Skeletal muscle cell (primary cell): ENCODE results near the gene PRLR.

ENCODE experiments used
- DNase-seq: peaks from one replicate; pipeline ENCODE4 v3.0.0-alpha.2; 2010; ENCODE audit warnings: low read depth
- H3K4me3 ChIP-seq: 2 replicates; pipeline ENCODE4 v1.5.1; 2011; ENCODE audit warnings: low read depth, mild to moderate bottlenecking, control low read depth, low read length, moderate library complexity

The PRLR gene

DNA sequence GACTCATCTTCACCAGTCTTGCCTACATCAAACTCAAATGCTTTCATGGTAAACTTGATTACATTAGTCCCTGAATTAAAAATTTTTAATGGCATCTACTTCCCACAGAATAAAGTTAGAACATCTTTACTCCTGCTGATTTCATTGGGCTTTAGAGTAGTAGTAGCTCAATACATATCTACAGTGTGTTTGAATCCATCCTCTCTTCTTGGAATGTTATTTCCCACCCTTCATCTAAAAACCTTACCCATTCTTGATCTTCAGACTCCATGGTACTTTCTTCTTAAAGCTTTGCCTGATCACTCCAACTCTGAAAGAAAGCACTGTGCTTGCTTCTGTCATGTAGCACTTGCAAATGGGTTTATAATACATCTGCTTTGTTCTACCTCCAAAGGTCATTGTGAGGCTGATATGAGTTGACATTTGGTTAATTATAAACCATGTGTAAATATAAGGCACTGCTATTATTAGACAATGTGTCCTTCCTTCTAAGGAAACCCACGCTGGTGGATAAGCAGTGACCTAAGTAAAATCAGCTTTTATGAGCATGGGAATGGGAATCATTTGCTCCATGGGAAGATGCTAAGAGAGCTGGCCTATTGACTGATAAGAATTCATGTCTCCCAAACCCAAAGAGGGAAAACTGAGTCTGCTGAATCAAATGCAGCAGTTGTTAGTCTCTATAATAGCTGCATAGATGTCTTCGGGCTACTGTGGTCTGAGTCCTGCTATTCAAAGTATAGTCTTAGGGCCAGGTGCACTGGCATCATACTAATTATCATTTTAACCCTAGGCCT is 7.5 kb upstream of the PRLR start:
- no peak overlapping the region for H3K4me3 ChIP-seq
- DNase-seq: no peak

DNA sequence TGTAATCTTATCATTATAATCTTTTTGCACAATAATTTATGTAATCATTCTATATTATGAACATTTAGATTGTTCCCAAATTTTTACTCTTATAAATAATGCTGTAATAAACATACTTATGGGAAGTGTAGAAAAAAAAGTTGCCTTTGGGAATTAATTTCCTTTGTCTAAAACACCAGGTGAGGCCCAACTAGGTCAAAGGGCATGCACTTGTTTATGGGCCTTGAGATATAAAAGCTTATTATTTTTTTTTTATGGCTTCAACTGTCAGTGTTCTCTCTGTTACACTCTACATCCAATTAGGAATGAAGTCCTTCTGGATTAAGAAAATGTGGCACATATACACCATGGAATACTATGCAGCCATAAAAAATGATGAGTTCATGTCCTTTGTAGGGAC is 6.5 kb upstream of the PRLR start:
- no peak for DNase-seq
- no peak overlapping the region for H3K4me3 ChIP-seq

DNA sequence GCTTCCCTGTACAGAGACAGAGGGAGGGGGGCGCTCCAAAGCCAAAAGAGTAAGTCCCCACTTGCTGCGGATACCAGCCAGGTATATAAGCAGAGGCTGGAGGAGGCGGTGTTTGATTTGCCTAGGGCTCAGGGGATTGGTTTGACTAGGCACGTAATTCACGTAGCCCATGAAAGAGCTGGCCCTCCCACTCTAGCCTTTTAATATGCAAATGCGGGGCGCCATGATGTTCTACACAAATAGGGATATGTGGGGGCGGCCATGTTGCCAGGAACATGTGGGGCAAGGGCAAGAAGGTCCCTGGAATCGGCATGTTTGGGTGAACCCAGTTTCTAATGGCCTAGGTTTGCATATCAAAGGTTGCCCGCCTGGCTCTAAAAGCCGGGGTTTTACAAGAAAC is 3.3 kb upstream of the PRLR start:
- DNase-seq: no peak
- H3K4me3 ChIP-seq: no peak overlapping the region

GRCh38 chr5:35233121-35233520 is 2.8 kb upstream of the PRLR start:
- no peak overlapping the region for H3K4me3 ChIP-seq
- DNase-seq: no peak

DNA sequence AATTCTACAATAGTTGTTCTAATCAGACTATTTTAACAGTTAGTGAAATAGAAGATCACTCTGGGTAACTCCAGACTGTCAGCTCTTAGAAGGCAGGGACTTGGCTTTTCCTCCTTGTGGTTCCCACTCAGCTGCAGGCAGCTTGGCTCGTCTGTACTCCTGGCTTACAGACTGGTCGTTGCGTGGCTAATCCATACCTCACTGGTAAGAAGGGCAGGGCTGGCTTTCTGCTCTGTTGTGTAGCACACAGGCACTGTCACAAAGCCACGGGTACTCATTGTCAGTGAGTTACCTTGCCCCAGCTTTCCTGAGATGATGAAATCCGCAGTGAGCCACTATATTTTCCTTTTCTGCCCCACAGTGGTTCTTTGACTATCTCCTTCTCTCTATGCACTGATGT is 1.8 kb upstream of the PRLR start:
- no peak for DNase-seq
- H3K4me3 ChIP-seq: no peak overlapping the region

GRCh38 chr5:35229076-35230037 is 930 bp downstream of the PRLR start:
- H3K4me3 ChIP-seq: peak overlapping the region; percentile 36
- no peak for DNase-seq

DNA sequence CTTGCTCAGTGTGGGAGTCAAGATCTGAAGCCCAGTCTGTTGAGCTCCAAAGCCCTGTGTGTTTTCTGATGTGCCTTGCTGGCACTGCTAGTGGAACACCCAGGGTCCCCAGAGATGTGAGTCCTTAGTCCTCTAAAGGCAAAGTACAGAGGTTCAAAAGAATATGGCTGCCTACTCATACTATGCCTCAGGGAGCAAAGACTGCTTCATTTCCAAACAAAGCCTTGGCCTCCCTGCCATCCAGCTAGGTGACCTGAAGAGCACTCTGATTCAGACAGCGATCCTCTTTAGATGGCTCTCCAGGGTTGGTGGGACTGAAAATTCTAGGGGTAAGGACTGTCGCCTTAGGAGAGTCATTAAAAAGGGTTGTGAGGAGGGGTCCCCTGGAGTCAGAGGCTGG is 2.0 kb downstream of the PRLR start:
- no peak overlapping the region for H3K4me3 ChIP-seq
- no peak for DNase-seq

- no peak overlapping the region for H3K4me3 ChIP-seq
- no peak for DNase-seq
These were observed 2.6 kb downstream of the PRLR start for GRCh38 chr5:35227720-35228119.

GRCh38 chr5:35223787-35224395 is 6.4 kb downstream of the PRLR start:
- no peak overlapping the region for H3K4me3 ChIP-seq
- no peak for DNase-seq

DNA sequence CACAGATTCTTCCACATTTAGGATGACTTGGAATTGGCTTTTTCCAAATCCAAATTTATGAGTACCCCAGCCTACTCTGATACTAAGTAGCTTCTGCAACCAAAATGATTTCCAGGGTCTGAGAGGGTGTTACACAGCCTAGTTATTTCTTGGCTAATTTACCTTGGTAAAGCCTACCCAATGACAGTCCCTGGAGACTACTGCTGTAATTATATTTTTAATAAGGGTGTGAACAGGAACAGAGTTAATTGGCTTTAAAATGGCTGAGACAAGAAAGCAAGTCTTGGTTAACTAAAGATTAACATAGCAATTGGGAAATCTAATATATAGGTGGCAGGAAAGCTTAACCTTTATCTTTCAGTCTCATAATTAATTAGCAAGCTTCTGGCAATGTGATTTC is 9.3 kb downstream of the PRLR start:
- no peak for DNase-seq
- no peak overlapping the region for H3K4me3 ChIP-seq

DNA sequence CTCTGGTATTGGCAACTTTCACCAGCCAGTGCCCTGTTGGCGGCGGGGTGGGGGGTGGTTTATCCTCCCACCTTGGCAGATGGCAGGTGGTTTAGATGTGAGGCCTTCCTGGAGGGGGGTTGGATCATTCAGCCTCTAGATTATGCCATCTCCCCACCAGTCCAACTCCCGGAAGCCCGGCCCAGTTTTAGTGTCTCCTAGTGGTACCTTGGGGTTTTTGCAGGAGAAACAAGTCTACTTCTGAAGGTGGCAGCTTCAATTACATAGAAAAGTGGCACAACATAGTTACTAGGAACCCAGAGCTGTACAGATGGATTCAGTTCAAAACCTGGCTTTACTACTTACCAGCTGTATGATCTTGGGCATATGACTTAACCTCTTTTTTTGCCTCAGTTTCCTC is 11.3 kb downstream of the PRLR start:
- no peak for DNase-seq

GRCh38 chr5:35214051-35214450 is 16.2 kb downstream of the PRLR start:
- H3K4me3 ChIP-seq: no peak overlapping the region
- no peak for DNase-seq

More for the DNA sequence above, 11.3 kb downstream of the PRLR start:
- no peak overlapping the region for H3K4me3 ChIP-seq

DNA sequence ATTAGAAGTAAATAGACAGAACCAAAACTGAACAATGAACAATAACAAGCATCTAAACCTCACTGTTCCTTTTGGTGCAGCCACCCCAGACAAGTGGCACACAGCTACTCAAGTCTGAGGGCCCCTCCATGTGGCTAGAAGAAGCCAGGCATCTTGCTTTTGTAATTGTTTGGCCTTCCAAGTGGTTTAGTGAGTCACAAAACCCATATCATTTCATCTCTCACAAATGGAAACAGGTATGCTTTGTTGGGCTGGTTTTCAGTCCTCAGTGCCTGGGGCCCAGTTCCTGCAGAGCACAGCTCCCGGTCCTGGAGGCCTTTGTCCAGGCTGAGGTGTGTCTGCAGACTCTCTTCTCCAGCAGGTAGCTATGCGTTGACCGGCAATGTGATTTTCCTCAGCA is 16.7 kb downstream of the PRLR start:
- no peak for DNase-seq
- no peak overlapping the region for H3K4me3 ChIP-seq

- no peak for DNase-seq
These were observed 17.9 kb downstream of the PRLR start for GRCh38 chr5:35212122-35212982.

DNA sequence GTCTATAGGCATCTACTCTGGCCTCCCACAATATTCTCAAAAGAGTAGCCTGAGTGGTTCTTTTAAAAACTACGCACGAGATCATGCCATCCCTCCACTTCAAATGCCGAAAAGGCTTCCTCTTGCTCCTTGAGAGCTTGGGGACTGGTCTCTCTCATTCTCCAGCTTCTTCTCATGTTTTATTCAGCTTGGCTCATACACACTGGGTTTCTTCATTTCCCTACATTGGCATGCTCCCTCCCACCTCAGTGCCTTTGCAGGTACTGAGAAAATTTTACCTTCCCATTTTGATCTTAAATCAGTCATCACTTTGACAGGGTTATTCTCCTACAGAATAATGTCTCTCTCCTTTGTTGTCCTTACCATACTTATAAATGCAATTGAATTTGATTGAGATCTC is 20.4 kb downstream of the PRLR start:
- H3K4me3 ChIP-seq: no peak overlapping the region
- DNase-seq: no peak

More at GRCh38 chr5:35212122-35212982, 17.9 kb downstream of the PRLR start:
- H3K4me3 ChIP-seq: no peak overlapping the region

- DNase-seq: no peak
- no peak overlapping the region for H3K4me3 ChIP-seq
These were observed 24.7 kb downstream of the PRLR start for GRCh38 chr5:35205606-35206005.

DNA sequence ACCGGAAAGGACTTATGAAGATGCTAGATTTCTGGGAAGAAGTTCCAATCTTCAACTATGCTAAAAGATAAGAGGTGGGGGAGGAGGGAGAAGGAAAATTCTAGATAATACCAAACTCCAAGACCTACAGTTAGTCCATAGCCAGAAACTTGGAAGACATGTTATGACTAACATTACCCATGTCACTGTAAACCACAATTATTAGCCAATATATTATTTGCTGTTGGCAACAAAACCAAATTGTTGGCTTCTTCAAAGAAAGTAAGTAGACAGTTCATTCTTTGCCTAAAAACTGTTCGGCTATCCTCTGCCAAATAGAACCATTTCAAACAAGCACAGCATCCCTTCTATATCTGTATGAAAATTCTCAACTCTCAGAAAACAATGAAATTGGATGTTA is 25.1 kb downstream of the PRLR start:
- no peak overlapping the region for H3K4me3 ChIP-seq
- DNase-seq: no peak

GRCh38 chr5:35203403-35203802 is 26.9 kb downstream of the PRLR start:
- H3K4me3 ChIP-seq: no peak overlapping the region
- no peak for DNase-seq
